Common myeloid progenitor, CD34-positive (primary cell): ENCODE measurements around the gene IQCF5.
"Not testable (repeated sequence)": the region's sequence is repeated elsewhere in the genome, so short reads cannot be mapped to it uniquely, and the experiment has no call there.

Experiments
- CTCF ChIA-PET: fragments of 350-600 bp; sonication (Branson Sonifier 250); formaldehyde crosslinking; loops from one replicate; lab custom pipeline; 2021; ENCODE audit warnings: antibody characterized with exemption; lab: Charles Lee
- POLR2A ChIA-PET: fragments of 350-600 bp; sonication (Branson Sonifier 250); formaldehyde crosslinking; loops from one replicate; lab custom pipeline; 2021; ENCODE audit warnings: antibody characterized with exemption; lab: Charles Lee
- DNase-seq, 3 donors: peaks; one replicate each; pipeline versions ENCODE4 v3.0.0 to v3.0.0-alpha.2; 2013
- H3K27ac ChIP-seq, 2 experiments: 1 replicate in 1 of 2; 2 replicates in 1 of 2; pipeline ENCODE4 v1.7.0; 2013; ENCODE audit warnings: inconsistent platforms in 2 of 2, low read length in 2 of 2, mild to moderate bottlenecking in 2 of 2, low read depth in 1 of 2, moderate library complexity in 1 of 2; ENCODE audit not compliant: severe bottlenecking in 2 of 2, insufficient read depth in 1 of 2, poor library complexity in 1 of 2
- H3K27me3 ChIP-seq, 5 experiments: replicated peaks in 2 of 5; 1 replicate in 3 of 5; 2 replicates in 2 of 5; pipeline versions ENCODE4 v1.6.1 to v1.7.0; 2013; ENCODE audit warnings: low read length in 4 of 5, mild to moderate bottlenecking in 2 of 5, moderate library complexity in 2 of 5, inconsistent platforms in 1 of 5; ENCODE audit not compliant: insufficient read depth in 5 of 5, control insufficient read depth in 4 of 5
- H3K36me3 ChIP-seq, 4 experiments: 1 replicate in 2 of 4; 2 replicates in 2 of 4; pipeline versions ENCODE4 v1.6.1 to v1.7.0; 2013; ENCODE audit warnings: low read length in 3 of 4, control low read depth in 1 of 4, mild to moderate bottlenecking in 1 of 4; ENCODE audit not compliant: control insufficient read depth in 4 of 4, insufficient read depth in 4 of 4
- H3K4me1 ChIP-seq, 4 experiments: 1 replicate in 3 of 4; 2 replicates in 1 of 4; pipeline versions ENCODE4 v1.6.1 to v1.7.1; 2013; ENCODE audit warnings: low read length in 3 of 4, mild to moderate bottlenecking in 3 of 4, control low read depth in 1 of 4, inconsistent platforms in 1 of 4, moderate library complexity in 1 of 4; ENCODE audit not compliant: control insufficient read depth in 4 of 4, insufficient read depth in 4 of 4; ENCODE audit errors: control extremely low read depth in 1 of 4
- H3K4me3 ChIP-seq, 7 experiments: 1 replicate in 4 of 7; 2 replicates in 3 of 7; pipeline versions ENCODE4 v1.5.1 to v1.7.0; 2013; ENCODE audit warnings: mild to moderate bottlenecking in 7 of 7, low read length in 6 of 7, moderate library complexity in 6 of 7, inconsistent platforms in 2 of 7, low read depth in 2 of 7, control low read depth in 1 of 7; ENCODE audit not compliant: insufficient read depth in 4 of 7, control insufficient read depth in 1 of 7; ENCODE audit errors: extremely low read depth in 1 of 7
- H3K9me3 ChIP-seq, 5 experiments: 1 replicate in 4 of 5; 2 replicates in 1 of 5; pipeline versions ENCODE4 v1.6.1 to v1.7.1; 2013; ENCODE audit warnings: low read length in 4 of 5, mild to moderate bottlenecking in 2 of 5, inconsistent platforms in 1 of 5, low read depth in 1 of 5, moderate library complexity in 1 of 5; ENCODE audit not compliant: control insufficient read depth in 4 of 5, insufficient read depth in 2 of 5; ENCODE audit errors: control extremely low read depth in 1 of 5
- WGBS: methylation state at CpG from one replicate; pipeline ENCODE4 v1.1.5; 2013; ENCODE audit not compliant: insufficient coverage; 5-methylcytosine and 5-hydroxymethylcytosine counted together

IQCF5 gene

DNA sequence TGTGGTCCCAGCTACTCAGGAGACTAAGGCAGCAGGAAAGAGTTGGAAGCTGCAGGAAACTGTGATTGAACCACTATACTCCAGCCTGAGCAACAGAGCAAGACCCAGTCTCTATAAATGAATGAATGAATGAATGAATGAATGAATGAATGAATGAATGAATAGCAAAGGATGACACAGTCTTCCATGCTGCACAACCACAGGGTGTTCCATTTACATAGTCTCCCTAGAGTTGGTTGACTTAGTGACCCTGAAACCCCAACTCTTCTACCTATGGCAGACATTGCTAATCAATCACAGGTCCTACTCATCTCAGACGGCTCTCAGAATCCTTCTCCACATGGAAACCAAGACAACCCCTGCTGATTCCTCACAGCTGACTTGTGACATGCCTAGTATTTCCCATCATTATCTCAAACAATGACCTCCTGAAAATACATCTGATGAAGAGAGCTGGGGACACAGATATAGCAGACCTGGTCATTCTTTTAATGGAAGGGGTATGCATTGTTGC, 2.1 kb downstream of the IQCF5 start:
- Histone ChIP-seq H3K4me3 (no peak overlapping the region), H3K4me1 (no peaks in the 10 kb centered on the region), H3K36me3 (no peaks in the 10 kb centered on the region), H3K9me3 (no peaks in the 10 kb centered on the region), H3K27me3 (peaks cover 0 to 9% (median 4%) of the 10 kb centered on the region in 5 experiments), H3K27ac (no peak overlapping the region)
- no peak for DNase-seq
- ChIA-PET CTCF (no interaction called here), POLR2A (no interaction called here)
- WGBS, result 100% methylated on average over 1 of the region's 1 CpG

DNA sequence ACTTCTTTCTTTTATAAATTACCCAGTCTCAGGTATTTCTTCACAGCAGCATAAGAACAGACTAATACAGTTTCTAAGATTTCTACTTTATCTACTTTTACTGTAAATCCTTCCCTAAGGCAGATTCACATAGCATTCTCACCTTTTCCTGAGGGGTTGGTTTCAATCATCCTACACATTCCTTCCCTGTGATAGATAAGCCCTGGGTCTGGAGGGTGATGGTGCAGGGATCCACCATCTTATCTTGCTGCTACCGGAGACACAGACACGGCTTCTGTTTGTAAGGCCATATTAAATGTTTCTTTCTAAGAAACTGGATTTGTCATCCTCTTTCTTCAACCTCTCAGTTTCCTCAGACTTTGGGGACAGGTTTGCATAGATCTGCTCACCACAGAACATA, 6.1 kb downstream of the IQCF5 start:
- POLR2A ChIA-PET, result no interaction called here
- CTCF ChIA-PET, result no interaction called here
- DNase-seq, result no peak
- Histone ChIP-seq H3K36me3 (no peaks in the 10 kb centered on the region), H3K4me1 (no peaks in the 10 kb centered on the region), H3K9me3 (no peaks in the 10 kb centered on the region), H3K27me3 (peaks cover 0 to 5% (median 0%) of the 10 kb centered on the region in 5 experiments), H3K27ac (no peak overlapping the region), H3K4me3 (no peak overlapping the region)
- WGBS, result no CpG with 5 or more reads among the region's 2 CpGs

DNA sequence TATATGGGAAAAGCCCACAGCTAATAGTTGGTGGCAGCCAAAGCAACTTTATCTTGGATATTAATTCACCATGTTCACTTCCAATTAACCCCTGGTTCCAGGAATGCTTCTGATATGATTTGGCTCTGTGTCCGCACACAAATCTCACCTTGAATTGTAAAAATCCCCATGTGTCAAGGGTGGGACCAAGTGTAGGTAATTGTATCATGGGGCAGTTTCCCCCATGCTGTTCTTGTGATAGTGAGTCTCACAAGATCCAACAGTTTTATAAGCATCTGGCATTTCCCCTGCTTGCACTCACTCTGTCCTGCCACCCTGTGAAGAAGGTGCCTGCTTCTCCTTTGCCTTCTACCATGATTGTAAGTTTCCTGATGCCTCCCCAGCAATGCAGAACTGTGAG, 6.5 kb downstream of the IQCF5 start:
- H3K9me3 ChIP-seq, H3K4me3 ChIP-seq, H3K36me3 ChIP-seq, POLR2A ChIA-PET, CTCF ChIA-PET, H3K27me3 ChIP-seq, H3K27ac ChIP-seq, H3K4me1 ChIP-seq, DNase-seq: not testable (repeated sequence)
- no CpG with 5 or more reads among the region's 1 CpG for WGBS

DNA sequence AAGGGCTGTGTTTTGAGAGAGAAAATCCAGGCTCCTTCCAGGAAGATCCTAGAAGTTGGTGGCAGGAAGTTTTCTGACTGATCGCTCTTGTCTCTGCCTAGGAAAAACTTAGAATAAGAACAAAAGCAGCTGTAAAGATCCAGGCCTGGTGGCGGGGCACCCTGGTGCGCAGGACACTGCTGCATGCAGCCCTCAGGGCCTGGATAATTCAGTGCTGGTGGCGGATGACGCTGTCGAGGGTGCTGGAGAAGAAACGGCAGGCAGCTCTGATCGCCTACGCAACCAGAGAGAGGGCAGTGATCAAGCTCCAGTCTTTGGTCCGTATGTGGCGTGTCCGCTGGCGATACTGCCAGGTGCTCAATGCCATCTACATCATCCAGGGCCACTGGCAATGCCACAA, 12.5 kb downstream of the IQCF5 start:
- Histone ChIP-seq H3K27ac (no peak overlapping the region), H3K36me3 (no peaks in the 10 kb centered on the region), H3K4me1 (peaks cover 0 to 9% (median under 1%) of the 10 kb centered on the region in 4 experiments), H3K9me3 (no peaks in the 10 kb centered on the region), H3K27me3 (peaks cover 0 to 4% (median 0%) of the 10 kb centered on the region in 5 experiments), H3K4me3 (no peak overlapping the region)
- DNase-seq, result no peak
- CTCF ChIA-PET, result no interaction called here
- POLR2A ChIA-PET, result interaction anchor here (0.6 kb wide), 1 partner anchor 989 kb away, joined by 4 read pairs; no protein-coding TSS in a partner anchor
- whole genome bisulfite sequencing, result 94% methylated on average over 13 of the region's 13 CpGs

DNA sequence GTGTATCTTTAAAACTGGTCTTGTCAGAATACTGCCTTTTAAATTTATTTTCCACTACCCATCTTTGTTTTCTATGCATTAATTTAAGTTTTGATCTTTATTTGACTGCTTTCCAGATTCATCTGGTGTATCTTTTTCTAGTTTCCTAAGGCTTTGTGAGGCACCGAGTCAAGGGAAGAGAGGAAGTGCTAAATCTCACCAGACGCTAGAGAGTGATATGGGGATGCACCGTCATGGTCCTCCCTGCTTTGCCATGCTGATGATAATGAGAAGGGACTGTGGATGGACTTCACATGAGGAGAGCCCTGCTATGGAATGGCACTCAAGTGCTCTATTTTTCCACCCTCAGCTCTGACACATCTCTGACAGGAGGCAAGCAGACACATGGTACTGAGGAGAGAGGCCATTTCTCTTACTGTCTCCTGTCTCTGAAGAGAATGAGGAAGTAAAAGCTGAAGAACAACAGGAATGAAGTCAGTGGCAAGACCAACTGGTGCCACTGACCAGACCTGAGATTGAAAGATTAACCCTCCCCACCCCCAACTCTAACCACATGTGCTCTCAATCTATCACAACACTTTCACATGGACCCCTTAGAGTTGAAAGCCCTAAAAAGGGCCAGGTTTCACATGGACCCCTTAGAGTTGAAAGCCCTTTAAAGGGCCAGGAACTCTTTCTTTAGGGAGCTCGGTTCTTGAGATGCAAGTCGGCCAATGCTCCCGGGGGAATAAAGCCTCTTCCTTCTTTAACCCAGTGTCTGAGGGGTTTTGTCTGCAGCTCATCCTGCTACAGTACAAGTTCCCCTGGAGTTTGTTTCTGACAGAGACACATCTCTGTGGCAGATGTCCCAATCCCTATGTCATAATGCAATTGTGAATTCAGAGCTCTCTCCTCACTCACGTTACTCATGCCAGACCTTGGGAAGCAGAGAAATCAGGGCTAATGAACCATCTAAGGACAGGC, 14.4 kb downstream of the IQCF5 start, which contains the start of gene IQCF2:
IQCF2 (plus strand) TSS at position 913 of the 963 bp plus-strand sequence. CDS start 52 bp downstream, outside the sequence.
- Histone ChIP-seq H3K27ac (no peak within 1 kb of the TSS), H3K9me3 (no peaks in the 10 kb centered on the region), H3K27me3 (peaks cover 0 to 4% (median 0%) of the 10 kb centered on the region in 5 experiments), H3K4me1 (peaks cover 0 to 9% (median under 1%) of the 10 kb centered on the region in 4 experiments), H3K4me3 (no peak within 1 kb of the TSS), H3K36me3 (no peaks in the 10 kb centered on the region)
- DNase-seq, result peak in 2 of 3 donors; percentile 33 to 60
- ChIA-PET POLR2A (no interaction called here), CTCF (no interaction called here)
- 69% methylated on average over 7 of the region's 7 CpGs for WGBS

DNA sequence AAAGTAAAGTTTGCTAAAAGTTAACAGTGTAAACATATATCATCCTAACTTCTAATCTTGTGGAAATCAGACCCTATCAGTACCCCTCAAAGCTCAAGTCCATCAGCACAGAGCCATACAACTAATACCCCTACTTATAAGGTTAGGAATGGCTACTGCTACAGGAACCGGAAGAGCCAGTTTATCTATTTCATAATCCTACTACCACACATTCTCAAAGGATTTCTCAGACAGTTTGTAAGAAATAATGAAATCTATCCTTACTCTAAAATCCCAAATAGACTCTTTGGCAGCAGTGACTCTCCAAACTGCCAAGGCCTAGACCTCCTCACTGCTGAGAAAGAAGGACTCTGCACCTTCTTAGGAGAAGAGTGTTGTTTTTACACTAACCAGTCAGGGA, 20.0 kb downstream of the IQCF5 start:
- H3K9me3 ChIP-seq, POLR2A ChIA-PET, H3K27me3 ChIP-seq, H3K27ac ChIP-seq, DNase-seq, H3K4me3 ChIP-seq, H3K36me3 ChIP-seq, CTCF ChIA-PET, H3K4me1 ChIP-seq: not testable (repeated sequence)
- 100% methylated on average over 1 of the region's 1 CpG for WGBS

DNA sequence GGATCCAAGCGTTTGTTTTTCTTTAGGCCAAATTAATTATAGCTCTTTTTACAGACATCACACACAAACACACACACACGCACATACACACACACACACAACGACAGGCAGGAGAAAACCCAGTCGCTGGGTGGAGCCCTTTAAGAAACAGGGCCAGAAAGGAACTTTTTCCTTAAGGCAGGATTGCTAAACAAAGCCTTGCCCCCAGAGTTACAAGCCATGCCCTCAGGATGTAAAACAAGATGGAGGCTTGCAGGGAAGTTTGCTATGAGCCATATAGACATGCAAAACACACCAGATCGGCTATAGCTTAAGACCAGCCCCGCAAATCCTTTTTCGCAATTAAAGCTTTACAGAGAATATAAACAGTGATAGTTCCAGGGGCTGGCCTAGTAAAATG, 30.3 kb downstream of the IQCF5 start:
- DNase-seq, result no peak
- Histone ChIP-seq H3K27me3 (peaks cover 0 to 5% (median 0%) of the 10 kb centered on the region in 5 experiments), H3K4me1 (no peaks in the 10 kb centered on the region), H3K9me3 (peaks cover 0 to 10% (median 0%) of the 10 kb centered on the region in 5 experiments), H3K4me3 (no peak overlapping the region), H3K27ac (no peak overlapping the region), H3K36me3 (no peaks in the 10 kb centered on the region)
- 94% methylated on average over 7 of the region's 7 CpGs for whole genome bisulfite sequencing
- ChIA-PET POLR2A (no interaction called here), CTCF (interaction anchor here (0.8 kb wide), 1 partner anchor 793 kb away, joined by 3 read pairs; no protein-coding TSS in a partner anchor)
